HG03565 (cell line): ENCODE results near the gene ZBTB20.

ENCODE experiments used
- ATAC-seq: cut with Tn5 transposase; IDR thresholded peaks from one replicate; pipeline ENCODE4 v1.9.1; 2021; ENCODE audit warnings: mild to moderate bottlenecking, moderate library complexity; ENCODE audit not compliant: unreplicated experiment

The ZBTB20 gene

GRCh38 chr3:114363554-114364202 is 783.4 kb downstream of the ZBTB20 start:
- no peak for ATAC-seq

GRCh38 chr3:114362815-114363214 is 784.3 kb downstream of the ZBTB20 start:
- peak; percentile 69 for ATAC-seq

- ATAC-seq, result no peak
These were observed 785.7 kb downstream of the ZBTB20 start for GRCh38 chr3:114361391-114361790.

GRCh38 chr3:114356525-114356924 is 790.6 kb downstream of the ZBTB20 start:
- no peak for ATAC-seq

- ATAC-seq, result no peak
These were observed 791.0 kb downstream of the ZBTB20 start for GRCh38 chr3:114356066-114356465.

- ATAC-seq, result no peak
These were observed 791.4 kb downstream of the ZBTB20 start for GRCh38 chr3:114355653-114356052.

GRCh38 chr3:114351822-114352145 is 795.3 kb downstream of the ZBTB20 start:
- ATAC-seq, result no peak

- no peak for ATAC-seq
These were observed 795.8 kb downstream of the ZBTB20 start for GRCh38 chr3:114351123-114351821.

GRCh38 chr3:114350690-114351089 is 796.4 kb downstream of the ZBTB20 start:
- no peak for ATAC-seq

GRCh38 chr3:114350271-114350670 is 796.8 kb downstream of the ZBTB20 start:
- no peak for ATAC-seq

- ATAC-seq, result no peak
These were observed 802.6 kb downstream of the ZBTB20 start for GRCh38 chr3:114344492-114344891.

GRCh38 chr3:114338651-114339357 is 808.3 kb downstream of the ZBTB20 start:
- no peak for ATAC-seq

GRCh38 chr3:114336857-114337256 is 810.2 kb downstream of the ZBTB20 start:
- no peak for ATAC-seq

- ATAC-seq, result no peak
These were observed 810.9 kb downstream of the ZBTB20 start for GRCh38 chr3:114336122-114336697.

- ATAC-seq, result no peak
These were observed 813.2 kb downstream of the ZBTB20 start for GRCh38 chr3:114333923-114334240.

GRCh38 chr3:114333180-114333922 is 813.7 kb downstream of the ZBTB20 start:
- no peak for ATAC-seq

GRCh38 chr3:114332342-114333179 is 814.5 kb downstream of the ZBTB20 start:
- peak; percentile 43 for ATAC-seq

- ATAC-seq, result no peak
These were observed 815.4 kb downstream of the ZBTB20 start for GRCh38 chr3:114331710-114332109.

GRCh38 chr3:114331007-114331406 is 816.1 kb downstream of the ZBTB20 start:
- ATAC-seq, result no peak

GRCh38 chr3:114329823-114330222 is 817.3 kb downstream of the ZBTB20 start:
- peak; percentile 42 for ATAC-seq
